Keratinocyte (primary cell): ENCODE measurements around the gene MAGI2. TPM values are rescaled to one million over a fixed set of nuclear protein-coding genes. Genes with fewer than 3 reads are reported as not detected.
A peak's percentile ranks its signal among the peaks of the same experiment; 100 is the strongest.

Experiments
- DNase-seq: peaks from one replicate; pipeline ENCODE4 v3.0.0-alpha.2; 2011; ENCODE audit warnings: low read depth, missing footprints, low spot score
- FAIRE-seq: peaks from 2 replicates; lab custom pipeline; 2011; peaks lifted over from hg19 to GRCh38; lab: Jason Lieb, UNC
- H2AFZ ChIP-seq: 2 replicates; pipeline ENCODE4 v1.6.0; 2012; ENCODE audit warnings: low read length, control low read depth, inconsistent platforms; ENCODE audit not compliant: control insufficient read depth
- H3K27ac ChIP-seq: 2 replicates; pipeline ENCODE4 v1.5.1; 2011; ENCODE audit warnings: low read length; ENCODE audit not compliant: control insufficient read depth, insufficient read depth
- H3K27me3 ChIP-seq: 3 replicates; pipeline ENCODE4 v1.6.0; 2011; ENCODE audit warnings: low read length; ENCODE audit not compliant: control insufficient read depth, insufficient read depth; ENCODE audit errors: extremely low read depth
- H3K36me3 ChIP-seq, 2 experiments: 2 replicates in 1 of 2; 3 replicates in 1 of 2; pipeline ENCODE4 v1.5.1; 2011; ENCODE audit warnings: low read length in 2 of 2, mild to moderate bottlenecking in 1 of 2; ENCODE audit not compliant: control insufficient read depth in 2 of 2, insufficient read depth in 2 of 2; ENCODE audit errors: extremely low read depth in 1 of 2
- H3K4me1 ChIP-seq: 3 replicates; pipeline ENCODE4 v1.5.1; 2011; ENCODE audit warnings: low read length; ENCODE audit not compliant: control insufficient read depth, insufficient read depth; ENCODE audit errors: extremely low read depth
- H3K4me2 ChIP-seq: 3 replicates; pipeline ENCODE4 v1.6.0; 2011; ENCODE audit warnings: low read depth, low read length; ENCODE audit not compliant: control insufficient read depth, insufficient read depth; ENCODE audit errors: extremely low read depth
- H3K4me3 ChIP-seq, 3 experiments: fragments of 200-600 bp in 1 of 3; sonication (generic) in 1 of 3; 2 replicates in 2 of 3; 3 replicates in 1 of 3; pipeline ENCODE4 v1.5.1; 2011 to 2016; ENCODE audit warnings: low read length in 3 of 3, mild to moderate bottlenecking in 3 of 3, control low read depth in 2 of 3, inconsistent platforms in 1 of 3, low read depth in 1 of 3, mixed read lengths in 1 of 3, mixed run types in 1 of 3, moderate library complexity in 1 of 3; ENCODE audit not compliant: control insufficient read depth in 2 of 3, insufficient read depth in 2 of 3; ENCODE audit errors: extremely low read depth in 1 of 3
- H3K79me2 ChIP-seq: 2 replicates; pipeline ENCODE4 v1.6.0; 2012; ENCODE audit warnings: low read length; ENCODE audit not compliant: control insufficient read depth, insufficient read depth
- H3K9ac ChIP-seq: 3 replicates; pipeline ENCODE4 v1.6.0; 2011; ENCODE audit warnings: low read length; ENCODE audit not compliant: control insufficient read depth, insufficient read depth; ENCODE audit errors: extremely low read depth
- H3K9me1 ChIP-seq: 3 replicates; pipeline ENCODE4 v1.6.0; 2011; ENCODE audit warnings: low read length; ENCODE audit not compliant: control insufficient read depth, insufficient read depth; ENCODE audit errors: extremely low read depth
- H3K9me3 ChIP-seq: 2 replicates; pipeline ENCODE4 v1.5.1; 2012; ENCODE audit warnings: low read depth, low read length; ENCODE audit not compliant: control insufficient read depth
- H4K20me1 ChIP-seq: 3 replicates; pipeline ENCODE4 v1.6.0; 2011; ENCODE audit warnings: low read length; ENCODE audit not compliant: control insufficient read depth, insufficient read depth; ENCODE audit errors: extremely low read depth
- CTCF ChIP-seq, 3 experiments: IDR thresholded peaks in 1 of 3; conservative IDR thresholded peaks in 1 of 3; optimal IDR thresholded peaks in 1 of 3; 2 replicates in 2 of 3; 3 replicates in 1 of 3; pipeline versions ENCODE3 to v1.5.1; 2011; ENCODE audit warnings: low read length in 3 of 3, mild to moderate bottlenecking in 3 of 3, moderate library complexity in 2 of 3, control low read depth in 1 of 3, inconsistent platforms in 1 of 3; ENCODE audit not compliant: insufficient read depth in 2 of 3; ENCODE audit errors: extremely low read depth in 1 of 3
- EZH2 ChIP-seq: IDR thresholded peaks from one replicate; pipeline ENCODE4 v1.6.1; 2012; ENCODE audit warnings: inconsistent platforms, mild to moderate bottlenecking, low read length, moderate library complexity
- dilution Hi-C: fragments of 300-500 bp; cut with MboI; formaldehyde crosslinking; loops from one replicate; pipeline ENCODE4 v1.7.0; 2020; ENCODE audit warnings: low sequenced_read_pairs; ENCODE audit not compliant: extremely low pct_ligation_motif_present
- polyA plus RNA-seq, 5 experiments: library from polyadenylated mRNA; depleted of rRNA in 3 of 5; stranded (reverse) in 3 of 5; stranded (forward) in 1 of 5; unstranded in 1 of 5; fragments of >200 nt; gene quantifications; 1 replicate in 1 of 5; 2 replicates in 3 of 5; 3 replicates in 1 of 5; pipeline versions ENCODE4 v1.2.1 to v1.2.3, GENCODE V29; 2011 to 2012; ENCODE audit warnings: missing spikeins in 2 of 5, low read depth in 1 of 5, low replicate concordance in 1 of 5

The MAGI2 gene
- polyA plus RNA-seq, 1 donor (not counting 4 experiments of a cell fraction or from before 2014, with no cell fraction given): 0.07 TPM

DNA sequence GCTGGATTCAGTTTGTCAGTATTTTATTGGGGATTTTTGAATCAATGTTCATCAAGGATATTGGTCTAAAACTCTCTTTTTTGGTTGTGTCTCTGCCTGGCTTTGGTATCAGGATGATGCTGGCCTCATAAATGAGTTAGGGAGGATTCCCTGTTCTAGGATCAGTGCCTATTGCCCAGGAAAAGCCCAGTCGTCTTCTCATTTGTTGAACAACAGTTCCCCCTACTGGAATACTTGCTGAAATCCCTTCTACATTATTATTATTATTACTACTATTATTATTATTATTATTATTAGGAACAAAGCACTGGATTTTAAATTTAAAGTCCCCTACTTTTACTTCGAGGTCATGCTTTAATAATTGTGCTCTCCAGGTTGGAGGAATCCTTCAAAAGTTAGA, 528.9 kb downstream of the MAGI2 start:
- no peak overlapping the region for H2AFZ ChIP-seq
- dilution Hi-C loops: no loop called here
- no peaks in the 10 kb centered on the region for H4K20me1 ChIP-seq
- TF ChIP-seq CTCF (optimal IDR thresholded peaks at IDR 0.05 in 1 of 3, IDR thresholded peaks at IDR 0.05 in 1 of 3, conservative IDR thresholded peaks at IDR 0.05 in 1 of 3; ENCODE audit: extremely low read depth in 1 of 3, insufficient read depth in 2 of 3, low read length in 3 of 3) (peak in 1 of 3 experiments; percentile 35), EZH2 (no peak)
- no peak for DNase-seq
- H3K79me2 ChIP-seq: no peaks in the 10 kb centered on the region
- H3K9me1 ChIP-seq: no peaks in the 10 kb centered on the region
- no peak for FAIRE-seq
- no peak overlapping the region for H3K27ac ChIP-seq
- no peak overlapping the region for H3K4me2 ChIP-seq
- H3K4me3 ChIP-seq: no peak overlapping the region
- no peaks in the 10 kb centered on the region for H3K9me3 ChIP-seq
- H3K9ac ChIP-seq: no peak overlapping the region
- no peaks in the 10 kb centered on the region for H3K4me1 ChIP-seq
- H3K27me3 ChIP-seq: no peaks in the 10 kb centered on the region
- H3K36me3 ChIP-seq: no peaks in the 10 kb centered on the region

DNA sequence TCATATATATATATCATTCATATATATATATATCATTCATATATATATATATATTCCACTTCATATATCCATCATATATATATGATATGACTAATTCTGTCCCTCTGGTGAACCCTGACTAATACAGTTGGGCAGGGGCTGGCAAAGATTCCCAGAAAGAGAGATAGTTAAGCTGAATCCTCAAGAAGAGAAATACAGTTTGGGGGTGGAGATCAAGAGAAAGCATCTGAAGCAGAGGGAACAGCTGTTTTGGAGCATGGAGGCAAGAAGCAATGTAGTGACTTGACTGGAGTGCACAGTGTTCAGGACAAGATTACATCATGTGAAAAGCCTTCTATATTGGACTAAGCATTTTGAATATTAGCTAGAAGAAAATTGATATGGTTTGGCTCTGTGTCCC, 540.7 kb downstream of the MAGI2 start:
- TF ChIP-seq EZH2 (no peak), CTCF (optimal IDR thresholded peaks at IDR 0.05 in 1 of 3, IDR thresholded peaks at IDR 0.05 in 1 of 3, conservative IDR thresholded peaks at IDR 0.05 in 1 of 3; ENCODE audit: extremely low read depth in 1 of 3, insufficient read depth in 2 of 3, low read length in 3 of 3) (no peak)
- Histone ChIP-seq H3K4me1 (no peaks in the 10 kb centered on the region), H4K20me1 (no peaks in the 10 kb centered on the region), H2AFZ (no peak overlapping the region), H3K9me3 (no peaks in the 10 kb centered on the region), H3K4me2 (no peak overlapping the region), H3K9ac (no peak overlapping the region), H3K79me2 (no peaks in the 10 kb centered on the region), H3K27me3 (no peaks in the 10 kb centered on the region), H3K36me3 (no peaks in the 10 kb centered on the region), H3K4me3 (no peak overlapping the region), H3K27ac (no peak overlapping the region), H3K9me1 (no peaks in the 10 kb centered on the region)
- dilution Hi-C loops: no loop called here
- no peak for FAIRE-seq
- no peak for DNase-seq
